ENCODE data around the gene SLC6A20. TPM values are rescaled to one million over a fixed set of nuclear protein-coding genes. Genes with fewer than 3 reads are reported as not detected.

Gene SLC6A20
- total RNA-seq, 1 donor from 2014 or later: not detected

- H3K36me3 Mint-ChIP-seq (ENCODE audit: low read depth): no peaks in the 10 kb centered on the region
- TF ChIP-seq CTCF (IDR thresholded peaks at IDR 0.05): no peak
- no peak for DNase-seq (ENCODE audit: low spot score)
- H3K4me3 Mint-ChIP-seq (ENCODE audit: unreplicated experiment): no peak overlapping the region
- no peaks in the 10 kb centered on the region for H3K4me1 Mint-ChIP-seq (ENCODE audit: low read depth)
- no peak overlapping the region for H3K27ac Mint-ChIP-seq (ENCODE audit: unreplicated experiment)
- H3K9me3 Mint-ChIP-seq (ENCODE audit: low read depth): no peaks in the 10 kb centered on the region
- peaks cover 34% of the 10 kb centered on the region for H3K27me3 Mint-ChIP-seq (ENCODE audit: low read depth)
Measured at GRCh38 chr3:45776301-45776595, 20.1 kb downstream of the SLC6A20 start.

GRCh38 chr3:45775571-45776300 lies 20.6 kb downstream of the SLC6A20 start:
- no peaks in the 10 kb centered on the region for H3K4me1 Mint-ChIP-seq (ENCODE audit: low read depth)
- no peak overlapping the region for H3K4me3 Mint-ChIP-seq (ENCODE audit: unreplicated experiment)
- no peak overlapping the region for H3K27ac Mint-ChIP-seq (ENCODE audit: unreplicated experiment)
- H3K27me3 Mint-ChIP-seq (ENCODE audit: low read depth): peaks cover 35% of the 10 kb centered on the region
- DNase-seq (ENCODE audit: low spot score): no peak
- no peaks in the 10 kb centered on the region for H3K9me3 Mint-ChIP-seq (ENCODE audit: low read depth)
- TF ChIP-seq CTCF (IDR thresholded peaks at IDR 0.05): no peak
- no peaks in the 10 kb centered on the region for H3K36me3 Mint-ChIP-seq (ENCODE audit: low read depth)

GRCh38 chr3:45774581-45775521 lies 21.5 kb downstream of the SLC6A20 start:
- H3K4me1 Mint-ChIP-seq (ENCODE audit: low read depth): no peaks in the 10 kb centered on the region
- H3K27ac Mint-ChIP-seq (ENCODE audit: unreplicated experiment): no peak overlapping the region
- no peaks in the 10 kb centered on the region for H3K9me3 Mint-ChIP-seq (ENCODE audit: low read depth)
- TF ChIP-seq CTCF (IDR thresholded peaks at IDR 0.05): no peak
- no peak overlapping the region for H3K4me3 Mint-ChIP-seq (ENCODE audit: unreplicated experiment)
- peaks cover 42% of the 10 kb centered on the region for H3K27me3 Mint-ChIP-seq (ENCODE audit: low read depth)
- no peaks in the 10 kb centered on the region for H3K36me3 Mint-ChIP-seq (ENCODE audit: low read depth)
- no peak for DNase-seq (ENCODE audit: low spot score)

GRCh38 chr3:45773714-45774449 lies 22.5 kb downstream of the SLC6A20 start:
- TF ChIP-seq CTCF (IDR thresholded peaks at IDR 0.05): no peak
- peaks cover 44% of the 10 kb centered on the region for H3K27me3 Mint-ChIP-seq (ENCODE audit: low read depth)
- no peaks in the 10 kb centered on the region for H3K4me1 Mint-ChIP-seq (ENCODE audit: low read depth)
- H3K36me3 Mint-ChIP-seq (ENCODE audit: low read depth): no peaks in the 10 kb centered on the region
- H3K9me3 Mint-ChIP-seq (ENCODE audit: low read depth): no peaks in the 10 kb centered on the region
- DNase-seq (ENCODE audit: low spot score): no peak
- H3K4me3 Mint-ChIP-seq (ENCODE audit: unreplicated experiment): no peak overlapping the region
- H3K27ac Mint-ChIP-seq (ENCODE audit: unreplicated experiment): no peak overlapping the region

- no peak overlapping the region for H3K4me3 Mint-ChIP-seq (ENCODE audit: unreplicated experiment)
- H3K27me3 Mint-ChIP-seq (ENCODE audit: low read depth): peaks cover 50% of the 10 kb centered on the region
- H3K36me3 Mint-ChIP-seq (ENCODE audit: low read depth): no peaks in the 10 kb centered on the region
- no peak for DNase-seq (ENCODE audit: low spot score)
- H3K9me3 Mint-ChIP-seq (ENCODE audit: low read depth): no peaks in the 10 kb centered on the region
- H3K4me1 Mint-ChIP-seq (ENCODE audit: low read depth): no peaks in the 10 kb centered on the region
- no peak for TF ChIP-seq CTCF (IDR thresholded peaks at IDR 0.05)
- H3K27ac Mint-ChIP-seq (ENCODE audit: unreplicated experiment): no peak overlapping the region
Measured at GRCh38 chr3:45773072-45773471, 23.3 kb downstream of the SLC6A20 start.

Measured in chondrocyte (in vitro differentiated cells).